SK-N-MC (cell line): Measurements from ENCODE around the gene ZNF335.

Source experiments
- EZH2 ChIP-seq: fragments of 200-600 bp; sonication (generic); IDR thresholded peaks from one replicate; pipeline ENCODE4 v1.6.1; 2017; ENCODE audit warnings: antibody characterized with exemption
- POLR2AphosphoS5 ChIP-seq: IDR thresholded peaks from 2 replicates; pipeline ENCODE4 v1.6.1; 2012; ENCODE audit warnings: mild to moderate bottlenecking, low read depth, low read length, borderline replicate concordance

DNA sequence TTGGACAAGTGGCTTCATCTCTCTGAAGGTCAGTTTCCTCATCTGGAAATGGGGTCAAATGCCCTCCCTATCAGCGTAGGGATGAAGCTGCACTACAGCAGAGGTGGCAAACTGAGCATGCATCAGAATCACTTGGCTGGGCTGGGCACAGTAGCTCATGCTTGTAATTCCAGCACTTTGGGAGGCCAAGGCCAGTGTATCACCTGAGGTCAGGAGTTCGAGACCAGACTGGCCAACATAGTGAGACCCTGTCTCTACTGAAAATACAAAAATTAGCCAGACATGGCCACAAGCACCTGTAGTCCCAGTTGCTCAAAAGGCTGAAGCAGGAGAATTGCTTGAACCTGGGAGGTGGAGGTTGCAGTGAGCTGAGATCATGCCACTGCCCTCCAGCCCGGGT, 30.0 kb upstream of the ZNF335 start:
- TF ChIP-seq EZH2: no peak
- no peak for TF ChIP-seq POLR2AphosphoS5
